Activated CD4-positive, alpha-beta T cell treated with anti-CD3 and anti-CD28 coated beads for 1 hour (primary cell): ENCODE results near the gene CDH19.

Experiments
- DNase-seq: peaks from one replicate; pipeline ENCODE4 v3.0.0-alpha.2; 2020

CDH19 gene, protein sequence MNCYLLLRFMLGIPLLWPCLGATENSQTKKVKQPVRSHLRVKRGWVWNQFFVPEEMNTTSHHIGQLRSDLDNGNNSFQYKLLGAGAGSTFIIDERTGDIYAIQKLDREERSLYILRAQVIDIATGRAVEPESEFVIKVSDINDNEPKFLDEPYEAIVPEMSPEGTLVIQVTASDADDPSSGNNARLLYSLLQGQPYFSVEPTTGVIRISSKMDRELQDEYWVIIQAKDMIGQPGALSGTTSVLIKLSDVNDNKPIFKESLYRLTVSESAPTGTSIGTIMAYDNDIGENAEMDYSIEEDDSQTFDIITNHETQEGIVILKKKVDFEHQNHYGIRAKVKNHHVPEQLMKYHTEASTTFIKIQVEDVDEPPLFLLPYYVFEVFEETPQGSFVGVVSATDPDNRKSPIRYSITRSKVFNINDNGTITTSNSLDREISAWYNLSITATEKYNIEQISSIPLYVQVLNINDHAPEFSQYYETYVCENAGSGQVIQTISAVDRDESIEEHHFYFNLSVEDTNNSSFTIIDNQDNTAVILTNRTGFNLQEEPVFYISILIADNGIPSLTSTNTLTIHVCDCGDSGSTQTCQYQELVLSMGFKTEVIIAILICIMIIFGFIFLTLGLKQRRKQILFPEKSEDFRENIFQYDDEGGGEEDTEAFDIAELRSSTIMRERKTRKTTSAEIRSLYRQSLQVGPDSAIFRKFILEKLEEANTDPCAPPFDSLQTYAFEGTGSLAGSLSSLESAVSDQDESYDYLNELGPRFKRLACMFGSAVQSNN

DNA sequence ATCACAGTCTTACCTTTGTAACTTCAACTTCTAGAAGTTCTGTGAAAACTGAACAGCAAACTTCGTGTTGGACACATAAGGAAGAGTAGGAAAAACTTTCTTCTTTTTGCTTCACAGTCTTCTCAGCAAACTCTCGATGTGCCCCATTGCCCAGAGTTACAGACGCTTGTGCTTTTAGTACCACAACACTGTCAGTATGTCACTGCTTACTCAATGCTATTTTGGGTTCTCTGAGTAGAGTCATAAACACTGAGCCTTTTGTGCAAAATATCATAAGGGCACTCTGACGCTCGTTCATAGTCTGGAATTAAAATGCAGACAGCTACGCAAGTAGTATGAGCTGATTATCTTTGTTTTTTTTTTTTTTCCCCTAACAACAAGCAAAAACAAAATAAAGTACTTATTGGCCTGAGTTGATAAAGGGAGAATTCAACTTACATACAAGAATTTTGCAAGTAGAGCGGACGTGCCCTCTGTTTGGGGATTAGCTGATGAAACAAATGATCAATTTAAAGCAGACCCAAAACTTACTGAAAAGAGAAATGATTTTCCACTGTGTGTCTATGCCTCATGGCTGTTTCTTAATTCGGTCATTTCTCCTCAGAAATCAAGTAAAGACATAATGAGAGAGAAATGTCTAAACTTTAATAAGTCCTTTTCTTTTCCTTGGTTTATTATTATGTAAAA lies at the start of gene CDH19:
TSS of gene CDH19 (minus strand) at position 150 of the 687 bp plus-strand sequence. CDS start 31,886 bp downstream, outside the sequence.
- no peak for DNase-seq

DNA sequence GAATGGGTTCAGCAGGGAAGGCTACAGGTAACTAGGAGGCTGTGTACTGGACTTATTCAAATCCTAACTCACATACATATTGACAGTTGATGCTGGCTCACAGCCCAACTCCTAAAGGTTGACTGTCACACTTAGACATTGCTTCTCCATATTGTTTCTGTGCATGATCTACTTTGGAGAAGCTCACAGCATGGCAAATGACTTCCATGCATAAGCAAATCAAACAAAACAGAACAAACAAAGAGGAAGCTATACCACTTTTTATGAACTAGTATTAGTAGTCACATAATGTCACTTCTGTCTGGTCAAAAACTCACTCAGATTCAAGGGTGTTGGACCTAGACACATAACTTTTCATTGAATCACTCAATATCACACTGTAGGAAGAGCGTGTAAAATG lies 43.8 kb upstream of the CDH19 start:
- no peak for DNase-seq

DNA sequence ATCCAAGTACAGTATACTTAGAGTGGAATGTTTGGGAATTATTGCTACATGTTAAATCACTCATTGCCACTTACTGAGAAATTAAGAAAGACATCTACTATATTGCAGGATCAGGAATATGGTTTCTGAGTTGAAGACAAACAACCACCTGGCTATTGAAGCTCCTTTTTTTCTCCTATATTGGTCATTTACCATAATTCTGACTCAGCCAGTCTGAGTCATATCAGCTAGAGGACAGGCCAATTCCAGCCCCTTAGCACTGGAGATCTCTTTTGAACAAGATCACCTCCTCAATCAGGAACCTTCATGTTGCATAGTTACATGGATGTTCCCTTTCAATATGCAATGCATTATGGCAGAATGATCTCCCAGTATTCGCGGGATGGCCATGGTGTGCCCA lies 42.7 kb upstream of the CDH19 start:
- DNase-seq = no peak

DNA sequence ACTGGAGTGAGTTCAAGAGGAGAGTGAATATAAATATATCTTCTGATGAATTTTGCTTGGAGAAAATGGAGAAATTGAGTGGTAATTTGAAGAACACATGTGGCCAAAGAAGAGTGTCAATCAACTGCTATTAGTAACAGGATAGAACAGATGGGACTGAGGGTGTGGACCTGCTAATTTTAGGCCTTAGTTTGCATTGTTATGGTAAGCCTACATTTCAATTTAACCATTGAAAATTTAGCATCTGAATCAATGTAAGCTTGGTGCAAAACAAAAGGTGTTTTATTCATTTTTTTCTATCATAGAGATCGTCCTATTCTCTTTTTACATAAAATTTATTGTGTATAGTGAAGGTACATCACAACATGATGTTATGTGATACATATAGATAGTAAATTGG lies 42.1 kb upstream of the CDH19 start:
- no peak for DNase-seq

DNA sequence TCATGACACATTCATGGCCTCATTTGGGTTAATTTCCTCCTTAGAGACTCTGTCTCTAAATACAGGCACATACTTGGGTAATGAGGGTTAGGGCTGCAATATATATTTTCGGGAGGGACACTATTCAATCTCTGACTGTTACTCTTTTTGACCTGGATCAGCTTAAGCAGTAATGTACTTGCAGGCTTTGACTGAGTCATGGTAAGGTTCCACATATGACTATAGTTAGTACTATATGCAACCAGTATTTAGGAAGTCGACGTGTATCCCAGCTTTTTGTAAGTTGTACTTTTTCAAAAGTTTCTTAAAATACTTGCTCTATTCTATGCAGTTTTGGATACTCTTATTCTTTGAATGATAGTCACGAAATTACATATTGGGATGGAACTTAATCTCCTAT lies 37.2 kb upstream of the CDH19 start:
- DNase-seq = no peak

DNA sequence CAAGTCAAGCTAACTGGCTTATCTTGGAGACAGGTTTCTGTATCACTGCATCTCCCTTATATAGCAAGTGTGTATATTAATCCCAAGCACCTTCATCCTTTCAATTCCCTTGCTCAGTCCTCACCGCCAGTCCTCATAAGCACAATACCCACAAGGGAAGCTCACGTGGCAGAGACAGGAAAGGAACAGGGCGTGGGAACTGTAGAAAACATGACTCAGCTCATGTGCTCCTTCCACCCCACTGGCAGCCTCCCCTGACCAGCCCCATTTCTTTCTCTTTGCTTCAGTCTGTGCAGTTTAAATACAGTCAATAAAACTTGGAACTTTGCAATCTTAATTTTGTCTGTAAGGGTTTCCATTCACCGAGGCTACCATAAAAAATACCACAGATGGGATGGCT lies 36.5 kb upstream of the CDH19 start:
- DNase-seq = no peak

DNA sequence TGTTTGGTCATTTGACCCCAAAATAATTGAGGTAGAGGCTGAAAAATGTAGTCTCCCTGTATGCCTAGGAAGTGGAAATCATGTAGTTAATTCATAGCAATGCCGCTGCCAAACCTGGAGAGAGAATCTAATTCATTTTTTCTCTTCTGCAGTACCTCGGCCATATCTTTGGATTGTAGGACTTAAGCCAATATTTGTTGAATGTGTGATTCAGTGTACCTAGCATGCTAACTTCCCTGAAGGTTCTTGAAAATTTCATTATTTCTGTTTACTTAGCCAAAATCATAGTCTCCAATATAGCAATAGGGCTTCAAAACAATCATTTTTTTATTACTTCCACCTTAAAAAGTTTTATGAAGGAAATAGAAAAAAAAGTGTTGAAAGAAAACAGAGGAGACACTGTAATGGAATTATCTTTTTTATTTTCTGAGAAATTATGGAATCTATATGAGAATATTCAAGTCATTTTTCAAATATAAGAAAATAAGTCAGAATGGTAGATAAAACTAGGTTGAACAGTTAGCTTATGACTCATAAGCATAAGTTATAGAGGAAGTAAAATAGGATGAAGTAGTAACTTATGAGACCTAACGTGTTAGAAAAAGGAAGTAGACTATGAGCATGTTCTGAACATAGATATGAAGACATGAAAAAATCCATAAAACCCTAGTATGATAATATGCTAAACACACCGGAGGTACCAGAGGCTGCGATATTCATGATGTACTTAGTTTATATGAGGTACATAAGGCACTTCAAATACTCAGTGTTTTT lies 35.2 kb upstream of the CDH19 start:
- no peak for DNase-seq

DNA sequence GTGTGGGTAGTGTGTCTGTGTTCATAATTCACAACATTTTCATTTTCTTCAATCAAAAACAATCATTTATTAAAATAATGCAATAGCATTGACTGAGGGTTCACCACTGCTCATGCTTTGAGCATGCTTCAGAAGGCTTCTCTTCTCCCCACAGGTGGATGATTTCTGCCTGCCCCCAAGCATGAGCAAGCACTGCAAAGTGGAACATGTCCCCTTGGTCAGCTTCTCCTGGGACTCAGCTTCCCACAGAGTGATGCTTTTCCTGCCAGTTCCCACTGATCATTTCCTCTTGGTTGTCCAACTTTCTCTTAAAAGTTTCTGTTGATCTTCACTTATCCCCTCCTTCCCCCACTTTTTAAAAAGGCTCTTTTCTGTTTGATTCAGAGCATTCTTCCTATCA lies 31.5 kb upstream of the CDH19 start:
- DNase-seq = no peak

DNA sequence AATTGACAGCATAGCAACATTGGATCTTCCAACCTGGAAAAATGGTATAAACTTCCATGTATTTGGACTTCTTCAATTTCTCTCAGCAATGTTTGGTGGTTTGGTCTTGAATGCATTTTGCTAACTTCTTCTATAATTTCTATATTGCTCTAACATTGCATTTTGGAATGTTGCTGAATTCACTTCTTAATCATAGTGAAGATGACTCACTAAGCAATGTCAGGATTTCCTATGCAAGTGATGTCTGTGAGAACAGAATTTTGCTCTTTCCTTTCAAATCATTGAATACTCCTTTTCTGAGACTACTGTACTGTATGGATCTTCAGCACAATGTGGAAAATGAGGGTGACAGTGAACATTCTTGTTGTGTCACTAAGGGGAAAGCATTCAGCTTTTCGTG lies 28.9 kb upstream of the CDH19 start:
- DNase-seq = no peak

DNA sequence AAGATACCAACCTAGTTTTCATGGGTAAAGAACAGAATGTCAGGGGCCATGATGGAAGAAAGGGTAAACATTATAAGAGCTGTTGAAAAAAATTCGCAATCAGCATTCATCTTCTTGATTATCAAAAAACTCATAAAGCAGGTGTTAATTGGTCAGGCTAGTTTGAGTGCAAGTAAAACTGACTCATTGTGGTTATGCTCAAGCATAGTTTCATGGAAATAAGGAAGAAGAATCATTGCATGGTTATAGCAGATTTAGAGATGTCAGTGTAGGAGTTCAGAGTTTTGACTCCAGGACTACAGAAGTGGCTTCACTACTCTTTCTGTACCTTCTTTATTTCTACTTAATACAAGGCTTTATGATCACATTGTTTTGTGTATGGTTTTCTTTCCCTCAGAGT lies 26.9 kb upstream of the CDH19 start:
- no peak for DNase-seq

DNA sequence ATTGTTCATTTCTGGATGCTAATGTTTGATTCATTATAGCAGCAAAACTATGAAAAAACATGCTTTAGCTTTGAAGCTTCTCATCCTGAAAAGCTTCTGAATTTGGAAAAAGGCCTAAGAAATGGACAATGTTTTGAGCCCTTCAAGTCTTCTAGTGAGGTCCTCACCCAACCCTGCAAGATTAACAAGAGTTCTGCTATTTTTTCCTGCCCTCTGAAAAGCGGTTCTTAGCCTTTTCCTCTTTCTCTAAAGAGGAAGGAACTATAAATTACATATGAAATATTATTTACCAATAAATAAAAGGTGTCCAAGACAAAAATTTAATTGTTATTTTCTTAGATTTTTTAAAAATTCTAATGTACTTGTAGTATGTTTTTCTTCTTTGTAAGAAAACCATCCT lies 19.9 kb upstream of the CDH19 start:
- DNase-seq = no peak

DNA sequence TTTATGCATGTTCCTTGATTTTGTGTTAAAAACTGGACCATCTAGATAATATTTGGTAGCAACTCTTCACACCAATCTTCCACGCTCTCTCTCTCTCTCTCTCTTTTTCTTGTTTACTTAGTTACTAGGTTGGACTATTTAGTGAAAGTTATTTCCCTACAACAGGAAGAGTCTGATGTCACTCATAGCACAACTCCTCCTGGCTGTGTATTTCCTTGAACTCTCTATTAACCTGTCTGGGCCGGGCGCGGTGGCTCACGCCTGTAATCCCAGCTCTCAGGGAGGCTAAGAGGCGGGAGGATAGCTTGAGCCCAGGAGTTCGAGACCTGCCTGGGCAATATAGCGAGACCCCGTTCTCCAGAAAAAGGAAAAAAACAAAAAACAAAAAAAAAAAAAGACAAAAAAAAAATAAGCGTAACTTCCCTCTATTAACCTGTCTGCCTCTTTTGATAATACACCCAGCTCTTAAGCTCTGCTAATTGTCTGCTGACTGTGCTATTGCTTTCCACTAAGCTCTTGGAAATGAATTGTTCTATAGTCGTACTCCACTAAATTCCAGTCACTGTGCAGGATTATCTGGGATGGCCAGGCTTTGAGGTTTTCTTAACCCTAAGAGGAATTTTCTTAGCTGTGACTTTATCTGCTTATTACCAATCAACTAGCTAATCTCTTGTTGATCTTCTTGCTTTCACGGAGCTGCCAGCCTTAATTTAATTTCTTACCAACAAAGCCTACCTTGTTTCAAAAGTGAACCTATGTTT lies 18.1 kb upstream of the CDH19 start:
- DNase-seq = no peak

DNA sequence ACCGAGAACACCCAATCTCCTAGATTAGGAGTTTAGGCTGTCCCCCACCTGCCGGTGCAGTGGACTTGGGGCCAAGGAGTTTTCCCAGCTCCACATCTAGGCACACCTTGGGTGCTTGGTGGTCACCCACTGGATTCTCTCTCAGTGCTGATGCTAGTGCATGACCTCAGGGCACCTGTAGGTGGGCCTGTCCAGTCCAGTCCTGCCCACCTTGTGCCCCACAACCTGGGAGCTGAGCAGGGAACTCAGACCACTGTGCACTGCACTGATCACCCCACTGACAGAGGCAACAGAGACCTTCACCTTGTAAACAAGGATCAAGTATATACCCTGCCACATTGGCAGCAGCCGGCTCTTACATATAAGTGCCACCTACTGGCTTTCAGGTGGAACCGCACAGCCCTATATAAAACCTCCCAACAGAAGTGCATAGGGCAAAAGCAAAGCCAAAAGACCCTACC lies 12.7 kb upstream of the CDH19 start:
- DNase-seq = no peak

DNA sequence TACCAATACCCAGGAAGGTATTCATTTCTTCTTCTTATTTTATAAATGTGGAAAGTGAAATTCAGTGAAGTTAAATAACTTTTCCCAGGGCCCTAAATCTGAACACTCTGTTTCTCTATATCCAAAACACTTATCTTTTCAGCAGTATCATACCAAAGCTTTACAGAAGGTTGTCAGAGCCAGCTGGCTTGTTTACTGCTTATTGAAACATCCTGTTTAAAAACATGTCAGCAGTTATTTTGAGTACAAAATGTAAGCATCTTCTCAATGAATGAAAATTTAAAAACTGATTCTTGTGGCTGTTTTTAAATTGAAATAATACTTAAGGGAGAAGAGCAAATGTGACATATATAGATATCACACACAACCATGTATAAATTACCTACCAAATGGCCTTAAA lies 11.3 kb upstream of the CDH19 start:
- DNase-seq = no peak

DNA sequence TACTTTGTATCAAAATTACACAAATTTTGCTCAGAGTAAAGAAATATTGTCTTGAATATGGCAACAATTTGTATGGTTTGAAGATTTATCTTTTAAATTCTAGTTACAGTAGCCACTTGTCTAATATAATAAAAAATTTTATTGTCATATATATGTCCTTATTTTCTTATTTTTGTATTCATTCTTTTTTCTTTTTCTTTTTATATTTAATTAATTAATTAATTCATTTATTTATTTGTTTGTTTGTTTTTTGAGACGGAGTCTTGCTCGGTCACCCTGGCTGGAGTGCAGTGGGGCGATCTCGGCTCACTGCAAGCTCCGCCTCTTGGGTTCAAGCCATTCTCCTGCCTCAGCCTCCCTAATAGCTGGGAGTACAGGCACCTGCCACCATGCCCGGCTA lies 3.7 kb upstream of the CDH19 start:
- no peak for DNase-seq

DNA sequence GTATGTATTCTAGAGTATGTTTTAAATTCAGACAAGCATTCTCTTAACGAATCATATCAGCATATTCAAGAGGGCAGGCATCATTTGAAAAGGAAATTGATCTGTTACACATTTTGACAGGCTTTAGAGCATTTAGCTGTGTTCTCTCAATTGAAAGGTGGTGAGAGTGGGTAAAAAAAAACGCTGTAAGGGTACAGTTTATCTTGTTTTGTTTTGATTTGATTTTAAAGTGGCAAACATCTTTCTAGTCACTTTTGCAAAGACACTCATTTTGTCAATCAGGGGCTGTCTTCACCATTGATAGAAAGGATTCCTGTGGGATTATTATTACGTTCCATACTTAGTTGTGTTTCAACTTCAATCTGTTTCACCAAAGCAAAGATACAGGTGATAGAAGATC lies 2.2 kb downstream of the CDH19 start:
- no peak for DNase-seq

DNA sequence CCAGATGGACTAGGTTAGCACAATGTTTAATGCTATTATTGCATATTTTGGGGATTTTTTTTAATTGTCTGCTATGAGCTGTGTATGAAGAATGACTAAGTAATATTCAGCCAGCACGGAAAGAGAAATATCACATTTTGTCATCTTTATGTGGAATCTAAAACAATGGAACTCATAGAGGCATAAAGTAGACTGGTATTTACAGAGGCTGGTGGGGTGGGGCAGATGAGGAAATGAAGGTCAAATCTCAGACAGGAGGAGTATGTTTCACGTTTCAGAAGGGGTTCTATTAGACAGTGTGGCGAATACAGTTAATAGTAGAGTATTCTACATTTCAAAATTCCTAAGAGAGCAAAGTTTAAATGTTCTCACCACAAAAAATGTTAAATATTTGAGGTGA lies 4.7 kb downstream of the CDH19 start:
- no peak for DNase-seq

DNA sequence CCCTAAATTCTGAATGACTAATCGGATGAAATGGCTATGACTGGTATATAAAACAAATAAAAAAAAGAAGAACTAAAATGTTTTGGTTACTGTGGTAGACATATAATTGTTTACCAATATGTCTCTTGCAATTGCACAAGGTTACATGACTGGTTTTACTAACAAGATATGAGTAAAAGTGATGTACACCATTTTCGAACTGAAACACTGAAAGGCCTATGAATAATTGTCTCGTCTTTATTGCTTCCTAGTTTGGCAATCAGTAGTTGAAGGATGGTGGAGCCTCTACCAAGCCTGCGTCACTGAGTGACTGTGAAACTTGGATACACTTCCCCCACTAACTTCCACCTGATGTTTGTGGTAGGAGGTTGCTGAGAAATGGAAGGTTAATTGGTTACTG lies 16.5 kb downstream of the CDH19 start:
- DNase-seq = no peak

DNA sequence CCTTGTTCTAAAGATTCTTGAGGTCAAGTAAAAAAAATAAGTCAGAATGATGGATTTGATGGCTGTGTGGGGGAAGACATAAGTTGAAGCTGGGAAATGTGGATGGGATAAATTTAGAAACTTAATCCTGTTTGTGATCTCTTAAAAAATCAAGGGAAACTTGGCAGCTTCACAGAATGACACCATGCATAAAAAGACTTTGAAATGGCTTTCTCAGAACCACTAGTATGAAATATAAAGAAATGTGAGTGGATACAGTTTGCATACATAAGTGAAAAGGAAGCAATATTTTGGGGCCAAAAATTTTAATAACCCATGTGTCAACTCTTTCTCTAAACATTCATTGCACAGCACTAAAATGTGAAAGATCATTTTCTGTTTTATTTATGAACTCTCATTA lies 21.7 kb downstream of the CDH19 start:
- DNase-seq = no peak

DNA sequence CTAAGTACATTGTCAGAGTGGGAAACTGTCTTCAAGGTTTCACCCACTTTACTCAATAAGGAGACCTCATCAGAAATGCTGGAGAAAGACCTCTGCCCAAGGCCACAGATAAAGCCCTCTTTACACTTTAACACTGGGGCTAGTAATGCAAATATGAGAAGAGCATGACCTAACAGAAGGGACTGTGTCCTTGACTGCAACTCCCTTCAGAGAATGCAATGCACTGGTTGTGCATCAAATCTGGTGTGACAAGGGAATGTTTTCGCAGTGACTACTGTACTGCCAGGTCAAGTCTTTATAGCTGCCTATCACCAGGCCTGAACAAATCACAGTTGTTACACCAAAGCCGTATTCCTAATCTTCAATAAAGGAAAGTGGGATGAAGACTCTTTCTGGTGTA lies 28.6 kb downstream of the CDH19 start:
- DNase-seq = no peak

DNA sequence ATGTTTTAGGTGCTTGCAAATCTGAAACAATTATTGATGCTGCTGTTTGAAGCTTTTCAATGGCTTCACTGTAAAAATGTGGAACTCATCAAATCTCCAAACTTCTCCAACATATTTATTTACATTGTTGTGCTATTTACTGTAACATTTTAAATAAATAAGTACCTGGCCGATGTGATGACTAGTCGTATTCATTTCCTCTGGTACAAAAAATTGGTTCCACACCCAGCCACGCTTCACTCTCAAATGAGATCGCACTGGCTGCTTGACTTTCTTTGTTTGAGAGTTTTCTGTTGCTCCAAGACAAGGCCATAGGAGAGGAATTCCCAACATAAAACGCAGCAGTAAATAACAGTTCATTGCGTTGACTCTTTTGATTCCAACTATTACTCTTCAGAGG lies 32.0 kb downstream of the CDH19 start:
- no peak for DNase-seq

DNA sequence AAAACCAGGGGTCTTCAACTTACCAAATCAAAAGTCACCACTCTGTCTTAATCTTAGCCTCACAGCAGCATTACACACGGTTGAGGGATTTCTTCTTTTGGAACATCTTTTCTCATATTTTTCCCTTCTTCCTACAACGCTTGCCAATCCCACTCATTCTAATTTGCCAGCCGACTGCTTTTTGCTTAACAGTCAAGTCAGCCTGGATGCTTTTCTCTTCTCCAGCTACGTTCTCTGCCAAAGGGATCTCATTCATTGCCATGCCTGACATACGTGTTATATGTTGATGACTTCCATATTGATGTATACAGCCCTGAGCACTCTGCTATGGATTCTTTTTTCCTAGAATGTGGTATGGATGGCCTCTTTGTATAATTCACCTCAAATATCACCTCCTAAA lies 37.3 kb downstream of the CDH19 start:
- DNase-seq = no peak
